DMS153 (cell line): ENCODE measurements around the gene BMP8B.
"Not testable (repeated sequence)": the region's sequence is repeated elsewhere in the genome, so short reads cannot be mapped to it uniquely, and the experiment has no call there.

ENCODE experiments used
- DNase-seq: peaks from one replicate; lab custom pipeline; 2025; lab: John Stamatoyannopoulos, UW

BMP8B gene

DNA sequence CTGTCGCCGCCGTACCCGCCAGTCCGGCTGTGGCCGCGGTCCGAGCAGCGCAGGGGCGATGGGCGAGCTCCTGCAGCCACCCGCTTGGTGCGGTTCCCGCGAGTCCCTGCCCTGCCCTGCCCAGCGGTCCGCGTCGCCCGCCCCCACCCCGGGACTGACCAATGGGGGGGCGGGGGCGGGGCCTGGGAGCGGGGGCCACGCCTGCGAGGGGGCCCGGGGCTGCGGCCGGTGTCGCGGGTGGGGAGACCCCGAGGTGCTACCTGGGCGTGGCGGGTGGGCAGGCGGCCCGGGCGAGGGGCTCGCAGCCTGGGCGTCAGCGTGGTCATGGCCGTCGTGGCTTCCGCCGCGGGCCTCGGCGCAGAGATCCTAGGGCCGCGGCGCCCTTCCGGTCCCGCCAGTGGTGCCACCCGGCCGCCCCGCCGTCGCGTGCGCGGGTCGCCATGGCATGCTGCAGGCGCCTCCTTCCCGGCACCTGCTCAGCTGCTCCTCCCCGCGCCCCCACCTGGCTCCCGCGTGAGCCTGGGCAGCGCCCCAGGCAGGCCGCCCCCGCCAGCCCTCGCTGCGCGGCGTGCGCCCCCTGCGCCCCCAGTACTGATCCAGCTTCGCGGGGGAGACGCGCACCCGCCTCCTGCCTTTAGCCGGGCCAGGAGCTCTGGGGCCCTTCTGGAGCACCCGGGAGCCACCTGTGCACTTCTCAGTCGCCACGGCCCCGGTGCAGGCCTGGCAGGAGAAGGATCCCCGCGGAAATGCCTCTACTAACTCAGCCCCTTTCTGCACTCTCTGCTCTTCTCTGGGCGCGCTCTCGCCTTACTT, at the start of gene BMP8B:
BMP8B (minus strand) TSS at position 108 of the 813 bp plus-strand sequence. CDS start 380 bp downstream, outside the sequence.
- peak; percentile 73 for DNase-seq

DNA sequence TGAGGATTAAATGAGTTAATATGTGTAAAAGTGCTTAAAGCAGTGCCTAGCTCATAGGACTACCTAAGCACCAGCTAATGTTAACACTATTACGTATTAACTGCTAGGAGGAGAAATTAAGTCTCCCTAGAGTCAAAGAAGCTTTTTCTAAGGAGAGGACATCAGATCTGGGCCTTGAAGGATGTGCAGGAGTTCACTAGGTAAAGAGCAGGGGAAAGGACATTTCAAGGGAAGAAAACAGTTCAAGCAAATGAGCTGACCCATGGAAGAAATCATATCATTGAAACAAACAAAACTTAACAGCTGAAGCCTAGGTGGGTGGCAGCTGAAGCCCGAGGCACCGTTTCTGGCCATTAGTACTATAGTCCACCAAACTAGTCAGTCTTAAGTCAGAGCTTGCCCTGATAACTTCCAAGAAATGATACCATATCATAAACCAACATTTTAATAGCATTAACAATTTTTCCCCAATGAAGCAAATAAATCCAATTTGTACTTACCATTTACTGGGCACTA, 48.0 kb upstream of the BMP8B start:
- no peak for DNase-seq

DNA sequence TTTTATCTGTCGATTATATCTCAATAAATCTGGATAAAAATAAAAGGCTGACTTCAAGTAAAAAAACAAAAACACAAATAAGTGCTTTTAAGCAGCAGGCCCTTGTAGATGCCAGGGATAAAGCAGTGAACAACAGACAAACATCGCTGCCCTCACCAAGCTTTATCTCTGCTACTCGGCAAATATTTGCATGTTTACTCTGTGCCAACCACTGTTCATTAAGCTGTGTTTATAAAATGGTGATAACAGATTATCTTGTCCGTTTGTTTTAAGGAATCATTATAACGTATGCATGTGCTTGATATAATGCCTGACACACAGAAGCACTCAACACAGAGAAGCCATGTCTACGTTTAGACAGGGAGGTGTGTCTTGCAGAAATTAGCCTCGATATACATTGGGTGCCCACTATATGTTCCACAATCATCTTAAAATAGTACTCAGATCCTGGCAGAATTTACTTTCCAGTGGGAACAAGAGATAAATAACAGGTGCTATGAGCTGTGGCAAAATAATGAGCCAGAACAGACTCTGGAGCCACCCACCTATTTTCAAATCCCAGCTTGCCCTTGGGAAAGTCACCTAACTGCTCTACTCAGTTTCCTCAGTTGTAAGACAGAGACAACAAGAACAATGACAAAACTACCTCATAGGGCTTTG, 47.4 kb upstream of the BMP8B start:
- DNase-seq = no peak

DNA sequence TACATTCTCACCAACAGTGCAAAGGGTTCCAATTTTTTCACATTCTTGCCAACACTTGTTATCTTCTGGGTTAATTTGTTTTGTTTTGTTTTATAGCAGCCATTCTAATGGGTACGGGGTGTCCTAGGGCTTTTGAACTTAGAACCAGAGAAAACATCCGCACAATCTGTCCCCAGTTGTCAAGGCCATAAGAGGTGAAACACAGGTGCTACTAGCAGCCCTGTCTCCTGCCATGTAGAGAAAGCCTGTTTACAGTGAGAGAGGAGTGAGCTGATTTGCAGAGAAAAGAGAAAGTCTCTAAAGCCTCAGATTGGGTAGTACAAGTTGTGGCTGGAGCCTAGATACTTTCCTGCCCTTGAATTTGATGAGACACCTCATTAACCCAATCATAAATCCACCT, 46.4 kb upstream of the BMP8B start:
- no peak for DNase-seq

- no peak for DNase-seq
Measured at GRCh38 chr1:39833621-39834385, 45.1 kb upstream of the BMP8B start.

GRCh38 chr1:39833121-39833520, 44.5 kb upstream of the BMP8B start:
- DNase-seq = no peak

- DNase-seq = no peak
Measured at GRCh38 chr1:39832294-39832693, 43.6 kb upstream of the BMP8B start.

GRCh38 chr1:39829791-39830533, 41.3 kb upstream of the BMP8B start:
- DNase-seq = no peak

GRCh38 chr1:39828734-39829133, 40.1 kb upstream of the BMP8B start:
- no peak for DNase-seq

DNA sequence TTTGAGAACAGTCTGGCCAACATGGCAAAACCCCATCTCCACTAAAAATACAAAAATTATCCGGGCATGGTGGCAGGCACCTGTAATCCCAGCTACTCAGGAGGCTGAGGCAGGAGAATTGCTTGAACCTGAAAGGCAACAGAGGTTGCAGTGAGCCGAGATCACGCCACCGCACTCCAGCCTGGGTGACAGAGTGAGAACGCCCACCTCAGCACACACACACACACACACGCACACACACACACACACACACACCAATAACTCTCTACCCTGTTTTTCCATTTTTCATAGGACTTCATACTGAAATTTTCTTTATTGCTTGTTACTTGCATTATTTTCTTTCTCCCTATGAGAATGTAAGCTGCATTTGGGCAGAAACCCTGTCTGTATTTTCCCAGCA, 39.6 kb upstream of the BMP8B start:
- DNase-seq = not testable (repeated sequence)

DNA sequence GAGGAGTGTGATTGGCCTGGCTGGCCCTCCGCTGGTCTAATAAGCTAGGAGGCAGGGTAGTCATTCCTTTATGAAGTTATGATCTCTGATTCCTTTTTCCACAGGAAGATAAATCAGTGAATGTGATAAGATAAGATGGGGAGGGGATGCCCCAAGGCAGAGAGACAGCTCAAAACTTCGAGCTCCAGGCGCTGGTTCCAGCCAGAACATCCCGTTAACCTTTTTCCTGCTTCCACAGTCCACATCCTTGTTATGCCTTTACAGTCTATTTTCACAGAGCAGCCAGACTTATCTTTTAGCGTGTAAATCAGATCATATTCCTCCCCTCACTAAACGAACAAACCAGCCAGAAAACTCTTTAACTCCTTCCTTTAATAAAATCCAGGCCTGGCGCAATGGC, 38.5 kb upstream of the BMP8B start:
- DNase-seq = no peak

GRCh38 chr1:39826583-39826982, 37.9 kb upstream of the BMP8B start:
- DNase-seq = peak; percentile 64

DNA sequence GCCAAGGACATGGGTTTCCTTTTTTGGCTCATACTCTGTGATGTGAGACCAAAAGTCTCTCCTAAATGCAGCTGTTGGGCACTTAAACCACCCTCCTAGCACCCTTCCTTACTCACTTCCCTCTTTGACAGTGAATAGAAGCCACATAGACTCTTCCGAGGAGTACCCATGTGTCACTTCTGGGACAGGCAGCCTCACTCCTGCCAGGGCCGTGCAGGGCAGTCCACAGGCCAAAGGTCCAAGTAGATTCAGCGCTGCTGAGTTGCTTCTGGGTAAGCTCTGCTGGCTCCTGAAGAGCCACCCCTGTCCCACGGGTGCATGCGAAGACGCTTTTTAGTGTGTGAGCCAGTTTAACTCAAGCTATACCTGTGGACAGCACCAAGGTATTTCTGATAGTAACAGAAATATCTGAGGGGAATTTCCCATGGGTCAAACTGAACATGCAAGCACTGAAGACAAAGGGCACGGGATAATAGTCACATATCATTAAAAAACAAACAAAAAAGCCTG, 36.8 kb upstream of the BMP8B start:
- DNase-seq = peak; percentile 80

- DNase-seq = not testable (repeated sequence)
Measured at GRCh38 chr1:39823450-39823849, 34.8 kb upstream of the BMP8B start.

GRCh38 chr1:39822146-39822545, 33.5 kb upstream of the BMP8B start:
- DNase-seq = no peak

DNA sequence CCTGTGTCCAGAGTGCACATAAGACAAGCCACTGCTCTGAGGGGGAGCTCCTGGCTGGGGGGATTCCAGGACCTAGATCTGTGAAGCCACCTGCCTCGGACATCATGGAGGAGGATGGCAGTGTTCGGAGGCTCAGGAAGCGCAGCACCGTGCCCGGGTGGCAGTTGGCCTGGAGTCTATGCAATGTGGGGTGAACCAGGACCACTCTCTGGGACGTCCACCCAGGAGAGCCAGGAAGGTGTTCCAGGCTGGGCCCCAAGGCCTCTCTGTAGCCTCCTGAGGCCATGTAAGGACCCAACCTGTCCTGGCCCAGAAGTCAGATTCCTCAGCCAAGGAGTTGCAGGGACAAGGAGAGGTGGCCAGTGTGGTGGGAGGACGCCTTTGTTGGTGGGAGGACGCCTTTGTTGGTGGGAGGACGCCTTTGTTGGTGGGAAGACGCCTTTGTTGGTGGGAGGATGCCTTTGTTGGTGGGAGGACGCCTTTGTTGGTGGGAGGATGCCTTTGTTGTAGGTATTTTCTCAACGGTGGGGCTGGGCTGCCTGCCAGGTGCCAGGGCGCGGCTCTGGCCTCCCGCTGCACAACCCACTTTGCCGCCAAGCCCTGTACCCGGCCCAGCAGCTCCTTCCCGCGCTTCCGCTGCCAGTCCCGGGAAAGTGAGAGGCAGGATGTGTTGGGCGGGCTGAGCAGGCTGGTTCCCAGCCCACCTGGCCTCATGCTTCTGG, 30.6 kb upstream of the BMP8B start:
- DNase-seq = peak; percentile 94

- DNase-seq = peak; percentile 65
Measured at GRCh38 chr1:39818482-39818881, 29.8 kb upstream of the BMP8B start.

GRCh38 chr1:39817091-39817932, 28.6 kb upstream of the BMP8B start:
- peak; percentile 100 for DNase-seq

GRCh38 chr1:39816415-39817090, 27.9 kb upstream of the BMP8B start:
- DNase-seq = peak; percentile 90
